ENCODE data around the gene KLK13. TPM values are rescaled to one million over a fixed set of nuclear protein-coding genes. Genes with fewer than 3 reads are reported as not detected.

Gene KLK13
- total RNA-seq: not detected in 2 replicates

GRCh38 chr19:51064534-51065220, at the start of gene KLK13:
Gene KLK13, minus strand, starts transcription at chr19:51065092. Its CDS starts 25 bp downstream, at chr19:51065067.
- H2AFZ ChIP-seq (ENCODE audit: low read length): no peak within 1 kb of the TSS
- TF ChIP-seq CTCF (IDR thresholded peaks at IDR 0.05; ENCODE audit: extremely low read depth, low read depth, low read length): no peak
- H3K4me3 ChIP-seq (ENCODE audit: insufficient read depth, low read length): peak within 1 kb of the TSS; percentile 33
- no peaks in the 10 kb centered on the region for H3K4me1 ChIP-seq (ENCODE audit: insufficient read depth, low read length)
- no peaks in the 10 kb centered on the region for H3K9me3 ChIP-seq (ENCODE audit: low read depth, low read length)
- no peaks in the 10 kb centered on the region for H3K27me3 ChIP-seq (ENCODE audit: insufficient read depth, low read length)
- no peak within 1 kb of the TSS for H3K4me2 ChIP-seq (ENCODE audit: insufficient read depth, low read length)
- no peaks in the 10 kb centered on the region for H3K36me3 ChIP-seq (ENCODE audit: insufficient read depth, low read length)
- no peaks in the 10 kb centered on the region for H3K79me2 ChIP-seq (ENCODE audit: insufficient read depth, low read length)
- H4K20me1 ChIP-seq (ENCODE audit: insufficient read depth, low read length): no peaks in the 10 kb centered on the region
- peak; percentile 46 for DNase-seq (ENCODE audit: insufficient read length, low spot score, missing footprints)
- H3K27ac ChIP-seq (ENCODE audit: low read depth, low read length): no peak within 1 kb of the TSS

DNA sequence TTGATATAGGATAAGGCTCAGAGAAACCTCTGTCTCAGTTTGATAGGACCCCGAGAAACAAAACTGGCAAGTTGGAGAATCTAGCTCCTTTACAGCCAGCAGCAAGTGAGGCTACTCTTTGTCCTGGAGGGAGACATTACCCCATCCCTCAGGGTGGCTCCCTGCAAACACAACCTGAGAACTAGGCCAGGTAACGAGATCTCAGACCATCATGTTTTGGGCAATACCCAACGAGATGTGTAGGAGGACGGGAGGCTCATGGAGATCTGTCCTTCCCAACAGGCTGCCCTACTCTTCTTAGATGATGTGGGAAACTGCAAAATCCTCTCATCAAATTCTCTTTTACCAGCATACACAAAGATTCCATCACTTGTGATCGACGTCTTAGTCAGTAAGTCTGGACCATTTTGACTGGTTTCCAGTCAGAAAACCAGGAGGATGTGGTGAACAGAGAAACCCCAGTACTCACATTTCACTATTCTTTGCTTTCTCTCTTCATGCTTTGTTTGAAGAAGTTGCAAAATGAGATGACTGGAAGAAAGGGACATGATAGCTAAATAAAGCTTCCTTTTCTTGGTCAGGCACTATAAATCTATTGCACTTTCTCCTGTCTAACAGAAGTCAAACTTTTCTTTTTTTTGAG, 49.3 kb upstream of the KLK13 start:
- peaks cover 21% of the 10 kb centered on the region for H3K27me3 ChIP-seq (ENCODE audit: insufficient read depth, low read length)

GRCh38 chr19:51111606-51112005, 46.7 kb upstream of the KLK13 start:
- H3K27me3 ChIP-seq (ENCODE audit: insufficient read depth, low read length): peaks cover 16% of the 10 kb centered on the region
- H2AFZ ChIP-seq (ENCODE audit: low read length): no peak overlapping the region
- peaks cover 11% of the 10 kb centered on the region for H3K4me1 ChIP-seq (ENCODE audit: insufficient read depth, low read length)
- H3K79me2 ChIP-seq (ENCODE audit: insufficient read depth, low read length): peaks cover 15% of the 10 kb centered on the region
- no peak overlapping the region for H3K27ac ChIP-seq (ENCODE audit: low read depth, low read length)
- TF ChIP-seq CTCF (IDR thresholded peaks at IDR 0.05; ENCODE audit: extremely low read depth, low read depth, low read length): no peak
- no peak overlapping the region for H3K4me3 ChIP-seq (ENCODE audit: insufficient read depth, low read length)
- H3K36me3 ChIP-seq (ENCODE audit: insufficient read depth, low read length): no peaks in the 10 kb centered on the region
- no peak overlapping the region for H3K4me2 ChIP-seq (ENCODE audit: insufficient read depth, low read length)
- H4K20me1 ChIP-seq (ENCODE audit: insufficient read depth, low read length): no peaks in the 10 kb centered on the region
- DNase-seq (ENCODE audit: insufficient read length, low spot score, missing footprints): no peak
- H3K9me3 ChIP-seq (ENCODE audit: low read depth, low read length): no peaks in the 10 kb centered on the region

More for the DNA sequence above, 49.3 kb upstream of the KLK13 start:
- no peak overlapping the region for H3K4me2 ChIP-seq (ENCODE audit: insufficient read depth, low read length)
- H3K4me3 ChIP-seq (ENCODE audit: insufficient read depth, low read length): no peak overlapping the region
- H3K4me1 ChIP-seq (ENCODE audit: insufficient read depth, low read length): no peaks in the 10 kb centered on the region
- no peak for DNase-seq (ENCODE audit: insufficient read length, low spot score, missing footprints)
- no peaks in the 10 kb centered on the region for H3K79me2 ChIP-seq (ENCODE audit: insufficient read depth, low read length)
- H4K20me1 ChIP-seq (ENCODE audit: insufficient read depth, low read length): no peaks in the 10 kb centered on the region
- TF ChIP-seq CTCF (IDR thresholded peaks at IDR 0.05; ENCODE audit: extremely low read depth, low read depth, low read length): no peak
- no peaks in the 10 kb centered on the region for H3K9me3 ChIP-seq (ENCODE audit: low read depth, low read length)
- H2AFZ ChIP-seq (ENCODE audit: low read length): no peak overlapping the region
- no peaks in the 10 kb centered on the region for H3K36me3 ChIP-seq (ENCODE audit: insufficient read depth, low read length)
- H3K27ac ChIP-seq (ENCODE audit: low read depth, low read length): no peak overlapping the region

- Histone ChIP-seq H2AFZ (ENCODE audit: low read length) (no peak overlapping the region), H3K9me3 (ENCODE audit: low read depth, low read length) (no peaks in the 10 kb centered on the region), H3K27me3 (ENCODE audit: insufficient read depth, low read length) (peaks cover 14% of the 10 kb centered on the region), H3K36me3 (ENCODE audit: insufficient read depth, low read length) (no peaks in the 10 kb centered on the region), H3K4me3 (ENCODE audit: insufficient read depth, low read length) (no peak overlapping the region), H3K27ac (ENCODE audit: low read depth, low read length) (no peak overlapping the region), H3K4me1 (ENCODE audit: insufficient read depth, low read length) (peaks cover 11% of the 10 kb centered on the region), H4K20me1 (ENCODE audit: insufficient read depth, low read length) (no peaks in the 10 kb centered on the region), H3K79me2 (ENCODE audit: insufficient read depth, low read length) (peaks cover 22% of the 10 kb centered on the region), H3K4me2 (ENCODE audit: insufficient read depth, low read length) (no peak overlapping the region)
- TF ChIP-seq CTCF (IDR thresholded peaks at IDR 0.05; ENCODE audit: extremely low read depth, low read depth, low read length): no peak
- DNase-seq (ENCODE audit: insufficient read length, low spot score, missing footprints): no peak
Measured at GRCh38 chr19:51110666-51110971, 45.7 kb upstream of the KLK13 start.
